Measurements from ENCODE around the gene ZNF440. TPM values are rescaled to one million over a fixed set of nuclear protein-coding genes. Genes with fewer than 3 reads are reported as not detected.
"Not testable (repeated sequence)": the region's sequence is repeated elsewhere in the genome, so short reads cannot be mapped to it uniquely, and the experiment has no call there.

ZNF440 gene
- total RNA-seq, 1 experiment from 2014 or later: 21.2 TPM

GRCh38 chr19:11853358-11853757, 39.3 kb downstream of the ZNF440 start:
- H3K4me1 Mint-ChIP-seq (ENCODE audit: low read depth, unreplicated experiment): no peaks in the 10 kb centered on the region
- intact Hi-C loops (cut with micrococcal nuclease; ENCODE audit: unreplicated experiment): no loop called here
- no TSS peak for BruUV-seq (replicated peaks)
- H3K27ac Mint-ChIP-seq (ENCODE audit: unreplicated experiment): no peak overlapping the region
- no peaks in the 10 kb centered on the region for H3K36me3 Mint-ChIP-seq (ENCODE audit: insufficient read depth, unreplicated experiment)
- H3K27me3 Mint-ChIP-seq (ENCODE audit: unreplicated experiment): no peaks in the 10 kb centered on the region
- H3K9me3 Mint-ChIP-seq (ENCODE audit: low read depth, unreplicated experiment): peaks cover 3% of the 10 kb centered on the region
- no peak for TF ChIP-seq CTCF (IDR thresholded peaks at IDR 0.05; ENCODE audit: unreplicated experiment)
- no peak overlapping the region for H3K4me3 Mint-ChIP-seq (ENCODE audit: low read depth, unreplicated experiment)
- CTCF ChIA-PET: no interaction called here
- DNase-seq: no peak

GRCh38 chr19:11856596-11857250, 42.6 kb downstream of the ZNF440 start:
- H3K27ac Mint-ChIP-seq (ENCODE audit: unreplicated experiment): no peak overlapping the region

GRCh38 chr19:11860721-11861120, 46.6 kb downstream of the ZNF440 start:
- Mint-ChIP-seq H3K9me3 (ENCODE audit: low read depth, unreplicated experiment) (no peaks in the 10 kb centered on the region), H3K27me3 (ENCODE audit: unreplicated experiment) (no peaks in the 10 kb centered on the region), H3K27ac (ENCODE audit: unreplicated experiment) (no peak overlapping the region), H3K4me3 (ENCODE audit: low read depth, unreplicated experiment) (no peak overlapping the region), H3K36me3 (ENCODE audit: insufficient read depth, unreplicated experiment) (no peaks in the 10 kb centered on the region), H3K4me1 (ENCODE audit: low read depth, unreplicated experiment) (no peaks in the 10 kb centered on the region)
- TF ChIP-seq CTCF (IDR thresholded peaks at IDR 0.05; ENCODE audit: unreplicated experiment): no peak
- CTCF ChIA-PET: no interaction called here
- BruUV-seq (replicated peaks): no TSS peak
- intact Hi-C loops (cut with micrococcal nuclease; ENCODE audit: unreplicated experiment): no loop called here
- no peak for DNase-seq

More at GRCh38 chr19:11856596-11857250, 42.6 kb downstream of the ZNF440 start:
- Mint-ChIP-seq H3K9me3 (ENCODE audit: low read depth, unreplicated experiment) (no peaks in the 10 kb centered on the region), H3K27me3 (ENCODE audit: unreplicated experiment) (no peaks in the 10 kb centered on the region), H3K36me3 (ENCODE audit: insufficient read depth, unreplicated experiment) (no peaks in the 10 kb centered on the region), H3K4me3 (ENCODE audit: low read depth, unreplicated experiment) (no peak overlapping the region), H3K4me1 (ENCODE audit: low read depth, unreplicated experiment) (no peaks in the 10 kb centered on the region)
- BruUV-seq (replicated peaks): no TSS peak
- no peak for DNase-seq
- intact Hi-C loops (cut with micrococcal nuclease; ENCODE audit: unreplicated experiment): no loop called here
- no peak for TF ChIP-seq CTCF (IDR thresholded peaks at IDR 0.05; ENCODE audit: unreplicated experiment)
- CTCF ChIA-PET: interaction anchor here (0.6 kb wide), 1 partner anchor 34 kb away, joined by 5 read pairs; no protein-coding TSS in a partner anchor

GRCh38 chr19:11861301-11861700, 47.2 kb downstream of the ZNF440 start:
- CTCF ChIA-PET: no interaction called here
- BruUV-seq (replicated peaks): no TSS peak
- TF ChIP-seq CTCF (IDR thresholded peaks at IDR 0.05; ENCODE audit: unreplicated experiment): no peak
- Mint-ChIP-seq H3K27ac (ENCODE audit: unreplicated experiment) (no peak overlapping the region), H3K4me1 (ENCODE audit: low read depth, unreplicated experiment) (no peaks in the 10 kb centered on the region), H3K9me3 (ENCODE audit: low read depth, unreplicated experiment) (no peaks in the 10 kb centered on the region), H3K4me3 (ENCODE audit: low read depth, unreplicated experiment) (no peak overlapping the region), H3K36me3 (ENCODE audit: insufficient read depth, unreplicated experiment) (no peaks in the 10 kb centered on the region), H3K27me3 (ENCODE audit: unreplicated experiment) (no peaks in the 10 kb centered on the region)
- DNase-seq: no peak
- intact Hi-C loops (cut with micrococcal nuclease; ENCODE audit: unreplicated experiment): no loop called here

GRCh38 chr19:11867766-11868165, 53.7 kb downstream of the ZNF440 start:
- not testable (repeated sequence) for BruUV-seq (replicated peaks); H3K4me1 Mint-ChIP-seq (ENCODE audit: low read depth, unreplicated experiment); H3K9me3 Mint-ChIP-seq (ENCODE audit: low read depth, unreplicated experiment)

More at GRCh38 chr19:11867766-11868165, 53.7 kb downstream of the ZNF440 start:
- H3K36me3 Mint-ChIP-seq (ENCODE audit: insufficient read depth, unreplicated experiment); H3K4me3 Mint-ChIP-seq (ENCODE audit: low read depth, unreplicated experiment); DNase-seq; H3K27ac Mint-ChIP-seq (ENCODE audit: unreplicated experiment); H3K27me3 Mint-ChIP-seq (ENCODE audit: unreplicated experiment); intact Hi-C loops (cut with micrococcal nuclease; ENCODE audit: unreplicated experiment): not testable (repeated sequence)
- CTCF ChIA-PET: interaction anchor here (0.5 kb wide), 1 partner anchor 331 kb away, joined by 4 read pairs; no protein-coding TSS in a partner anchor
